ENCODE results near the gene CNOT6.

The CNOT6 gene

GRCh38 chr5:180625125-180625790 is 131.1 kb downstream of the CNOT6 start:
- Histone ChIP-seq H3K27me3 (ENCODE audit: control insufficient read depth, insufficient read depth, low read length) (no peaks in the 10 kb centered on the region), H3K9me3 (ENCODE audit: control insufficient read depth, insufficient read depth, low read length) (no peaks in the 10 kb centered on the region), H3K4me3 (ENCODE audit: low read length) (no peak overlapping the region), H3K36me3 (ENCODE audit: control insufficient read depth, insufficient read depth, low read length) (no peaks in the 10 kb centered on the region; the same call in 1 of the 2 replicates), H3K4me1 (ENCODE audit: control insufficient read depth, insufficient read depth, low read length) (peaks cover 3% of the 10 kb centered on the region; the same call in 1 of the 2 replicates), H3K27ac (ENCODE audit: low read length) (no peak overlapping the region)
- no CpG with 5 or more reads among the region's 10 CpGs for WGBS (ENCODE audit: insufficient coverage, insufficient read length)
- DNase-seq (ENCODE audit: low read depth, low spot score): no peak

GRCh38 chr5:180625791-180626660 is 131.8 kb downstream of the CNOT6 start:
- DNase-seq (ENCODE audit: low read depth, low spot score): no peak
- no peak overlapping the region for H3K27ac ChIP-seq (ENCODE audit: low read length)
- H3K4me3 ChIP-seq (ENCODE audit: low read length): no peak overlapping the region
- no peaks in the 10 kb centered on the region for H3K9me3 ChIP-seq (ENCODE audit: control insufficient read depth, insufficient read depth, low read length)
- no peaks in the 10 kb centered on the region; the same call in 1 of the 2 replicates for H3K36me3 ChIP-seq (ENCODE audit: control insufficient read depth, insufficient read depth, low read length)
- WGBS (ENCODE audit: insufficient coverage, insufficient read length): no CpG with 5 or more reads among the region's 25 CpGs
- no peaks in the 10 kb centered on the region for H3K27me3 ChIP-seq (ENCODE audit: control insufficient read depth, insufficient read depth, low read length)
- peaks cover 3% of the 10 kb centered on the region; the same call in 1 of the 2 replicates for H3K4me1 ChIP-seq (ENCODE audit: control insufficient read depth, insufficient read depth, low read length)

- WGBS (ENCODE audit: insufficient coverage, insufficient read length): no CpG with 5 or more reads among the region's 15 CpGs
- no peak for DNase-seq (ENCODE audit: low read depth, low spot score)
- Histone ChIP-seq H3K27ac (ENCODE audit: low read length) (no peak overlapping the region), H3K4me1 (ENCODE audit: control insufficient read depth, insufficient read depth, low read length) (peaks cover 5% of the 10 kb centered on the region), H3K9me3 (ENCODE audit: control insufficient read depth, insufficient read depth, low read length) (no peaks in the 10 kb centered on the region), H3K36me3 (ENCODE audit: control insufficient read depth, insufficient read depth, low read length) (no peaks in the 10 kb centered on the region; the same call in 1 of the 2 replicates), H3K4me3 (ENCODE audit: low read length) (no peak overlapping the region), H3K27me3 (ENCODE audit: control insufficient read depth, insufficient read depth, low read length) (no peaks in the 10 kb centered on the region)
These were observed 132.6 kb downstream of the CNOT6 start for GRCh38 chr5:180626661-180627385.

GRCh38 chr5:180627386-180628120 is 133.4 kb downstream of the CNOT6 start:
- no peaks in the 10 kb centered on the region for H3K9me3 ChIP-seq (ENCODE audit: control insufficient read depth, insufficient read depth, low read length)
- no peak for DNase-seq (ENCODE audit: low read depth, low spot score)
- no peaks in the 10 kb centered on the region for H3K27me3 ChIP-seq (ENCODE audit: control insufficient read depth, insufficient read depth, low read length)
- peaks cover 5% of the 10 kb centered on the region for H3K4me1 ChIP-seq (ENCODE audit: control insufficient read depth, insufficient read depth, low read length)
- H3K27ac ChIP-seq (ENCODE audit: low read length): no peak overlapping the region
- no peaks in the 10 kb centered on the region; the same call in 1 of the 2 replicates for H3K36me3 ChIP-seq (ENCODE audit: control insufficient read depth, insufficient read depth, low read length)
- WGBS (ENCODE audit: insufficient coverage, insufficient read length): no CpG with 5 or more reads among the region's 12 CpGs
- H3K4me3 ChIP-seq (ENCODE audit: low read length): no peak overlapping the region
